HCT116 (cell line): ENCODE data around the gene ASCL2.

Experiments
- EGR1 ChIP-seq: IDR thresholded peaks from 2 replicates; pipeline ENCODE4 v1.6.1; 2012; ENCODE audit warnings: low read depth
- EZH2phosphoT487 ChIP-seq: fragments of 200-600 bp; IDR thresholded peaks from 2 replicates; pipeline ENCODE4 v1.6.1; 2018; ENCODE audit warnings: antibody characterized with exemption, borderline replicate concordance
- JUND ChIP-seq: IDR thresholded peaks from 2 replicates; pipeline ENCODE4 v1.6.1; 2012
- POLR2A ChIP-seq: IDR thresholded peaks from 2 replicates; pipeline ENCODE4 v1.7.0; 2011; ENCODE audit warnings: borderline replicate concordance; ENCODE audit not compliant: insufficient read depth, insufficient read length; ENCODE audit errors: extremely low read depth
- RAD21 ChIP-seq: IDR thresholded peaks from 2 replicates; pipeline ENCODE4 v1.6.1; 2012; ENCODE audit warnings: low read depth, mild to moderate bottlenecking
- TF ChIP-seq, protein P1 (sequence below), 3 experiments: fragments of 200-600 bp in 1 of 3; sonication (generic) in 1 of 3; IDR thresholded peaks in 2 of 3; conservative IDR thresholded peaks in 1 of 3; 2 replicates each; pipeline ENCODE4 v1.5.1; 2012 to 2017; ENCODE audit warnings: low read depth in 2 of 3, low read length in 2 of 3, antibody characterized with exemption in 1 of 3, borderline replicate concordance in 1 of 3, control low read depth in 1 of 3, mild to moderate bottlenecking in 1 of 3, mixed read lengths in 1 of 3, mixed run types in 1 of 3, moderate library complexity in 1 of 3; ENCODE audit not compliant: insufficient read depth in 1 of 3

DNA sequence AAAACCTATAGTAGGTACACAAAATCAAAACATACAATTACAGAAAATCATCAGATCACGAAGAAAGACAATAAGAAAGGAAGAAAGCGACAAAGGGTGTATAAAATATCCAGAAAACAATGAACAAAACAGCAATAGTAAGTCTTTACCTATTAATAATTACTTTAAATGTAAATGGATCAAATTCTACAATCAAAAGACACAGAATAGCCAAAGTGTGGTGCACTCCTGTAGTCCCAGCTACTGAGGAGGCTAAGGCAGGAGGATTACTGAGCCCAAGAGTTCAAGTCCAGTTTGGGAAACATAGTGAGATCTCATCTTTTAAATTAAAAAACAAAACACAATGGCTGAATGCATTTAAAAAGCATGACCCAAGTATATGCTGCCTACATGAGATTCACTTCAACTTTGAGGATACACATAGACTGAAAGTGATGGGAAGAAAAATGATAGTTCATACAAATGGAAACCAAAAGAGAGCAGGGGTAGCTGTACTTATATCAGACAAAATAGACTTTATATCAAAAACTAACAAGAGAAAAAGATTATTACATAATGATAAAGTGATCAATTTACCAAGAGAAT, 40.6 kb downstream of the ASCL2 start:
- TF ChIP-seq EGR1 (no peak), RAD21 (no peak), POLR2A (no peak), JUND (no peak), EZH2phosphoT487 (no peak)
- TF ChIP-seq, protein P1, sequence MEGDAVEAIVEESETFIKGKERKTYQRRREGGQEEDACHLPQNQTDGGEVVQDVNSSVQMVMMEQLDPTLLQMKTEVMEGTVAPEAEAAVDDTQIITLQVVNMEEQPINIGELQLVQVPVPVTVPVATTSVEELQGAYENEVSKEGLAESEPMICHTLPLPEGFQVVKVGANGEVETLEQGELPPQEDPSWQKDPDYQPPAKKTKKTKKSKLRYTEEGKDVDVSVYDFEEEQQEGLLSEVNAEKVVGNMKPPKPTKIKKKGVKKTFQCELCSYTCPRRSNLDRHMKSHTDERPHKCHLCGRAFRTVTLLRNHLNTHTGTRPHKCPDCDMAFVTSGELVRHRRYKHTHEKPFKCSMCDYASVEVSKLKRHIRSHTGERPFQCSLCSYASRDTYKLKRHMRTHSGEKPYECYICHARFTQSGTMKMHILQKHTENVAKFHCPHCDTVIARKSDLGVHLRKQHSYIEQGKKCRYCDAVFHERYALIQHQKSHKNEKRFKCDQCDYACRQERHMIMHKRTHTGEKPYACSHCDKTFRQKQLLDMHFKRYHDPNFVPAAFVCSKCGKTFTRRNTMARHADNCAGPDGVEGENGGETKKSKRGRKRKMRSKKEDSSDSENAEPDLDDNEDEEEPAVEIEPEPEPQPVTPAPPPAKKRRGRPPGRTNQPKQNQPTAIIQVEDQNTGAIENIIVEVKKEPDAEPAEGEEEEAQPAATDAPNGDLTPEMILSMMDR (IDR thresholded peaks at IDR 0.05 in 2 of 3, conservative IDR thresholded peaks at IDR 0.05 in 1 of 3; ENCODE audit: borderline replicate concordance in 1 of 3, insufficient read depth in 1 of 3, low read depth in 2 of 3, low read length in 2 of 3), result no peak
